Uterus (tissue), 4 donors: ENCODE measurements around the gene GATAD2B. TPM values are rescaled to one million over a fixed set of nuclear protein-coding genes. Genes with fewer than 3 reads are reported as not detected.
A peak's percentile ranks its signal among the peaks of the same experiment; 100 is the strongest.
"Not testable (repeated sequence)": the region's sequence is repeated elsewhere in the genome, so short reads cannot be mapped to it uniquely, and the experiment has no call there.

Experiments used
- DNase-seq, 2 donors: peaks; one replicate each; pipeline ENCODE4 v3.0.0-alpha.2; 2019 to 2020
- H3K27ac ChIP-seq, 2 donors: fragments of 200-600 bp; sonication (generic); 1 replicate in 1 of 2; 2 replicates in 1 of 2; pipeline ENCODE4 v1.5.1; 2016 to 2018
- H3K27me3 ChIP-seq, 2 donors: fragments of 200-600 bp; sonication (generic); one replicate each; pipeline ENCODE4 v1.5.1; 2018 to 2019; ENCODE audit warnings: control low read depth in 1 of 2
- H3K36me3 ChIP-seq, 2 donors: fragments of 200-600 bp; sonication (generic); one replicate each; pipeline ENCODE4 v1.5.1; 2019; ENCODE audit warnings: control low read depth in 1 of 2
- H3K4me1 ChIP-seq, 2 donors: fragments of 200-600 bp; sonication (generic); one replicate each; pipeline ENCODE4 v1.5.1; 2018 to 2019; ENCODE audit warnings: control low read depth in 1 of 2
- H3K4me3 ChIP-seq, 2 donors: fragments of 200-600 bp; sonication (generic); 1 replicate in 1 of 2; 2 replicates in 1 of 2; pipeline ENCODE4 v1.5.1; 2018 to 2019; ENCODE audit warnings: mild to moderate bottlenecking in 1 of 2
- H3K9me3 ChIP-seq, 2 donors: fragments of 200-600 bp; sonication (generic); one replicate each; pipeline ENCODE4 v1.5.1; 2019; ENCODE audit warnings: control low read depth in 1 of 2
- CTCF ChIP-seq, 4 experiments: fragments of 200-600 bp in 2 of 4; fragments of 450-650 bp in 2 of 4; sonication (generic) in 2 of 4; IDR thresholded peaks; one replicate each; pipeline ENCODE4 v1.5.1; 2016 to 2019; ENCODE audit warnings: antibody characterized with exemption in 4 of 4, mild to moderate bottlenecking in 2 of 4, moderate library complexity in 1 of 4
- POLR2A ChIP-seq, 2 donors: fragments of 450-650 bp; IDR thresholded peaks; one replicate each; pipeline ENCODE4 v1.6.1; 2016; ENCODE audit warnings: antibody characterized with exemption in 2 of 2, mild to moderate bottlenecking in 1 of 2, moderate library complexity in 1 of 2
- intact Hi-C: fragments of 100-400 bp; cut with DNase I; formaldehyde crosslinking; loops from one replicate; pipeline ENCODE4 v1.15.1; 2023; ENCODE audit warnings: low total_unique reads
- total RNA-seq, 4 donors: library from RNA; depleted of rRNA in 3 of 4; stranded (reverse); fragments of >200 nt in 3 of 4; gene quantifications; one replicate each; pipeline versions ENCODE4 v1.1.0 to v1.2.4, GENCODE V29; 2014 to 2023
- donor health status: DM: yes; HTN: yes; CAD: no.

The GATAD2B gene
- total RNA-seq, 4 donors from 2014 or later = 7.1 to 79.0 (median 26.6) TPM

GRCh38 chr1:153770797-153771196 lies 152.0 kb downstream of the GATAD2B start:
- intact Hi-C loops = loop anchor here (2.0 kb wide), 1 partner anchor 94 kb away; no protein-coding TSS in a partner anchor
- Histone ChIP-seq H3K27me3 (no peaks in the 10 kb centered on the region), H3K27ac (peak overlapping the region; percentile 32 to 52), H3K4me3 (no peak overlapping the region), H3K36me3 (no peaks in the 10 kb centered on the region), H3K9me3 (no peaks in the 10 kb centered on the region), H3K4me1 (peaks cover 0 to 8% of the 10 kb centered on the region in 2 donors)
- peak in 1 of 2 donors; percentile 34 for DNase-seq
- TF ChIP-seq POLR2A (IDR thresholded peaks at IDR 0.05) = no peak
- TF ChIP-seq CTCF (IDR thresholded peaks at IDR 0.05) = no peak

- H3K4me1 ChIP-seq = peaks cover 0 to 5% of the 10 kb centered on the region in 2 donors
- H3K9me3 ChIP-seq = no peaks in the 10 kb centered on the region
- TF ChIP-seq CTCF (IDR thresholded peaks at IDR 0.05) (no peak), POLR2A (IDR thresholded peaks at IDR 0.05) (no peak)
- H3K27me3 ChIP-seq = no peaks in the 10 kb centered on the region
- no peaks in the 10 kb centered on the region for H3K36me3 ChIP-seq
- H3K27ac ChIP-seq = no peak overlapping the region
- intact Hi-C loops = no loop called here
- no peak for DNase-seq
- H3K4me3 ChIP-seq = no peak overlapping the region
Observed at GRCh38 chr1:153769221-153769620, 153.6 kb downstream of the GATAD2B start.

- TF ChIP-seq POLR2A (IDR thresholded peaks at IDR 0.05) (no peak), CTCF (IDR thresholded peaks at IDR 0.05) (no peak)
- H3K36me3 ChIP-seq = no peaks in the 10 kb centered on the region
- no peak overlapping the region for H3K27ac ChIP-seq
- no peak for DNase-seq
- intact Hi-C loops = no loop called here
- no peaks in the 10 kb centered on the region for H3K27me3 ChIP-seq
- no peak overlapping the region for H3K4me3 ChIP-seq
- no peaks in the 10 kb centered on the region for H3K4me1 ChIP-seq
- H3K9me3 ChIP-seq = no peaks in the 10 kb centered on the region
Observed at GRCh38 chr1:153768316-153769181, 154.2 kb downstream of the GATAD2B start.

- no peaks in the 10 kb centered on the region for H3K27me3 ChIP-seq
- H3K9me3 ChIP-seq = no peaks in the 10 kb centered on the region
- no peak overlapping the region for H3K27ac ChIP-seq
- H3K4me3 ChIP-seq = no peak overlapping the region
- intact Hi-C loops = no loop called here
- H3K36me3 ChIP-seq = no peaks in the 10 kb centered on the region
- DNase-seq = no peak
- no peaks in the 10 kb centered on the region for H3K4me1 ChIP-seq
- TF ChIP-seq CTCF (IDR thresholded peaks at IDR 0.05) = no peak
- TF ChIP-seq POLR2A (IDR thresholded peaks at IDR 0.05) = no peak
Observed at GRCh38 chr1:153767519-153767918, 155.3 kb downstream of the GATAD2B start.

- H3K4me1 ChIP-seq, DNase-seq, H3K27me3 ChIP-seq, H3K36me3 ChIP-seq, H3K27ac ChIP-seq, H3K9me3 ChIP-seq, intact Hi-C loops, H3K4me3 ChIP-seq: not testable (repeated sequence)
Observed at GRCh38 chr1:153766663-153767062, 156.1 kb downstream of the GATAD2B start.
